KG1 (cell line): ENCODE measurements around the gene TEX51.

Experiments
- DNase-seq: peaks from one replicate; lab custom pipeline; 2025; lab: John Stamatoyannopoulos, UW

Gene TEX51

GRCh38 chr2:126893606-126894005 is 5.1 kb upstream of the TEX51 start:
- no peak for DNase-seq

GRCh38 chr2:126894082-126894481 is 4.6 kb upstream of the TEX51 start:
- no peak for DNase-seq

- no peak for DNase-seq
These were observed 4.0 kb upstream of the TEX51 start for GRCh38 chr2:126894585-126895182.

- no peak for DNase-seq
These were observed 3.4 kb upstream of the TEX51 start for GRCh38 chr2:126895336-126895735.

- DNase-seq = no peak
These were observed 2.2 kb upstream of the TEX51 start for GRCh38 chr2:126896471-126896870.

- DNase-seq = no peak
These were observed 1.0 kb downstream of the TEX51 start for GRCh38 chr2:126899616-126900185.

- DNase-seq = no peak
These were observed 2.1 kb downstream of the TEX51 start for GRCh38 chr2:126900646-126901319.

- DNase-seq = no peak
These were observed 2.8 kb downstream of the TEX51 start for GRCh38 chr2:126901459-126901858.

GRCh38 chr2:126902152-126902835 is 3.6 kb downstream of the TEX51 start:
- DNase-seq = no peak

- no peak for DNase-seq
These were observed 4.2 kb downstream of the TEX51 start for GRCh38 chr2:126902859-126903258.

GRCh38 chr2:126905991-126906390 is 7.3 kb downstream of the TEX51 start:
- DNase-seq = no peak

GRCh38 chr2:126906781-126907180 is 8.1 kb downstream of the TEX51 start:
- DNase-seq = no peak

GRCh38 chr2:126907671-126908070 is 9.0 kb downstream of the TEX51 start:
- DNase-seq = no peak

GRCh38 chr2:126908721-126909177 is 10.1 kb downstream of the TEX51 start:
- no peak for DNase-seq

GRCh38 chr2:126909366-126909765 is 10.7 kb downstream of the TEX51 start:
- DNase-seq = no peak

- no peak for DNase-seq
These were observed 11.1 kb downstream of the TEX51 start for GRCh38 chr2:126909781-126910180.

GRCh38 chr2:126910637-126911036 is 11.9 kb downstream of the TEX51 start:
- DNase-seq = no peak

- DNase-seq = no peak
These were observed 12.6 kb downstream of the TEX51 start for GRCh38 chr2:126911111-126911796.

- DNase-seq = no peak
These were observed 13.5 kb downstream of the TEX51 start for GRCh38 chr2:126912201-126912600.

GRCh38 chr2:126913329-126913728 is 14.6 kb downstream of the TEX51 start:
- DNase-seq = no peak

GRCh38 chr2:126913881-126914615 is 15.4 kb downstream of the TEX51 start:
- no peak for DNase-seq
